Prostate gland (tissue), 2 donors: ENCODE results near the gene FBH1. TPM values are rescaled to one million over a fixed set of nuclear protein-coding genes. Genes with fewer than 3 reads are reported as not detected.
"Not testable (repeated sequence)": the region's sequence is repeated elsewhere in the genome, so short reads cannot be mapped to it uniquely, and the experiment has no call there.

Experiments
- DNase-seq: peaks from one replicate; pipeline ENCODE4 v3.0.0-alpha.2; 2019; ENCODE audit warnings: low spot score
- H3K27ac ChIP-seq, 2 donors: fragments of 200-600 bp; sonication (generic); 2 replicates each; pipeline ENCODE4 v1.5.1; 2017 to 2019
- H3K27me3 ChIP-seq: fragments of 200-600 bp; sonication (generic); replicated peaks from 2 replicates; pipeline ENCODE4 v1.5.1; 2019; ENCODE audit not compliant: insufficient read depth
- H3K36me3 ChIP-seq, 2 donors: fragments of 200-600 bp; sonication (generic); 1 replicate in 1 of 2; 2 replicates in 1 of 2; pipeline versions ENCODE4 v1.5.1 to v1.8.1; 2017 to 2019
- H3K4me1 ChIP-seq: fragments of 200-600 bp; sonication (generic); replicated peaks from 2 replicates; pipeline ENCODE4 v1.5.1; 2019
- H3K4me3 ChIP-seq, 2 donors: fragments of 200-600 bp; sonication (generic); 2 replicates each; pipeline ENCODE4 v1.5.1; 2017 to 2019
- H3K9me3 ChIP-seq: fragments of 200-600 bp; sonication (generic); 2 replicates; pipeline ENCODE4 v1.5.1; 2017
- CTCF ChIP-seq, 4 experiments: fragments of 200-600 bp in 2 of 4; fragments of 450-650 bp in 2 of 4; sonication (generic) in 2 of 4; IDR thresholded peaks; 1 replicate in 3 of 4; 2 replicates in 1 of 4; pipeline ENCODE4 v1.5.1; 2016 to 2019; ENCODE audit warnings: antibody characterized with exemption in 4 of 4, mild to moderate bottlenecking in 2 of 4, moderate library complexity in 2 of 4
- POLR2A ChIP-seq: fragments of 450-650 bp; IDR thresholded peaks from one replicate; pipeline ENCODE4 v1.6.1; 2016; ENCODE audit warnings: antibody characterized with exemption, mild to moderate bottlenecking
- POLR2AphosphoS5 ChIP-seq: sonication (generic); formaldehyde crosslinking; IDR thresholded peaks from one replicate; pipeline ENCODE4 v1.6.1; 2017; ENCODE audit warnings: antibody characterized with exemption
- WGBS: methylation state at CpG from one replicate; pipeline ENCODE4 v1.1.5; 2018; 5-methylcytosine and 5-hydroxymethylcytosine counted together
- intact Hi-C: fragments of 100-400 bp; cut with DNase I; formaldehyde crosslinking; loops from one replicate; pipeline ENCODE4 v1.14.2; 2022
- total RNA-seq, 2 donors: library from RNA; depleted of rRNA; stranded (reverse); fragments of >200 nt; gene quantifications; one replicate each; pipeline ENCODE4 v1.1.0, GENCODE V29; 2016

Gene FBH1
- total RNA-seq, 2 donors from 2014 or later: 75.0 to 172 TPM

- 91% methylated on average over 3 of the region's 3 CpGs for WGBS
- H3K9me3 ChIP-seq: no peaks in the 10 kb centered on the region
- H3K4me3 ChIP-seq: no peak overlapping the region
- intact Hi-C loops: no loop called here
- DNase-seq: no peak
- H3K4me1 ChIP-seq: no peaks in the 10 kb centered on the region
- no peaks in the 10 kb centered on the region for H3K27me3 ChIP-seq
- no peak for TF ChIP-seq POLR2AphosphoS5
- no peak for TF ChIP-seq CTCF (IDR thresholded peaks at IDR 0.05)
- TF ChIP-seq POLR2A: no peak
- H3K36me3 ChIP-seq: no peaks in the 10 kb centered on the region
- no peak overlapping the region for H3K27ac ChIP-seq
Measured at GRCh38 chr10:5869156-5869555, 20.9 kb upstream of the FBH1 start.

GRCh38 chr10:5871596-5871995 is 18.4 kb upstream of the FBH1 start:
- TF ChIP-seq POLR2A (no peak), CTCF (IDR thresholded peaks at IDR 0.05) (no peak)
- H3K9me3 ChIP-seq: no peaks in the 10 kb centered on the region
- DNase-seq: no peak
- no peaks in the 10 kb centered on the region for H3K27me3 ChIP-seq
- H3K4me1 ChIP-seq: no peaks in the 10 kb centered on the region
- H3K36me3 ChIP-seq: no peaks in the 10 kb centered on the region
- H3K4me3 ChIP-seq: no peak overlapping the region
- no peak overlapping the region for H3K27ac ChIP-seq
- 26% methylated on average over 5 of the region's 5 CpGs for WGBS
- intact Hi-C loops: loop anchor here (5.0 to 10.0 kb wide), 3 partner anchors 189 to 424 kb away; partner anchors contain the start of gene TASOR2

- Histone ChIP-seq H3K4me1 (no peaks in the 10 kb centered on the region), H3K27me3 (no peaks in the 10 kb centered on the region), H3K4me3 (no peak overlapping the region), H3K36me3 (no peaks in the 10 kb centered on the region), H3K27ac (no peak overlapping the region), H3K9me3 (no peaks in the 10 kb centered on the region)
- DNase-seq: peak; percentile 64
- intact Hi-C loops: loop anchor here (5.0 to 10.0 kb wide), 3 partner anchors 191 to 426 kb away; partner anchors contain the start of gene TASOR2
- peak; percentile 57 for TF ChIP-seq POLR2AphosphoS5
- no peak for TF ChIP-seq POLR2A
- TF ChIP-seq CTCF (IDR thresholded peaks at IDR 0.05): peak; percentile 57 to 80 (median 76)
- WGBS: 51% methylated on average over 9 of the region's 9 CpGs
Measured at GRCh38 chr10:5873515-5873995, 16.5 kb upstream of the FBH1 start.

- DNase-seq: no peak
- TF ChIP-seq POLR2A (no peak), POLR2AphosphoS5 (no peak), CTCF (IDR thresholded peaks at IDR 0.05) (no peak)
- Histone ChIP-seq H3K27ac (no peak overlapping the region), H3K9me3 (no peaks in the 10 kb centered on the region), H3K27me3 (no peaks in the 10 kb centered on the region), H3K36me3 (no peaks in the 10 kb centered on the region), H3K4me1 (no peaks in the 10 kb centered on the region), H3K4me3 (no peak overlapping the region)
- 67% methylated on average over 14 of the region's 14 CpGs for WGBS
- intact Hi-C loops: loop anchor here (10.0 kb wide), 1 partner anchor 241 kb away; no protein-coding TSS in a partner anchor
Measured at GRCh38 chr10:5876181-5876768, 13.8 kb upstream of the FBH1 start.

- not testable (repeated sequence) for H3K36me3 ChIP-seq, H3K9me3 ChIP-seq, H3K4me3 ChIP-seq, H3K4me1 ChIP-seq, H3K27me3 ChIP-seq, DNase-seq, H3K27ac ChIP-seq
- WGBS: 68% methylated on average over 7 of the region's 7 CpGs
- intact Hi-C loops: loop anchor here (10.0 kb wide), 1 partner anchor 242 kb away; no protein-coding TSS in a partner anchor
Measured at GRCh38 chr10:5877041-5877440, 13.0 kb upstream of the FBH1 start.
